Activated naive CD4-positive, alpha-beta T cell treated with anti-CD3 and anti-CD28 coated beads for 36 hours (primary cell): ENCODE measurements around the gene PADI3. TPM values are rescaled to one million over a fixed set of nuclear protein-coding genes. Genes with fewer than 3 reads are reported as not detected.

Experiments
- CTCF ChIA-PET: fragments of 350-600 bp; sonication (Branson Sonifier 250); formaldehyde crosslinking; loops from one replicate; lab custom pipeline; 2021; ENCODE audit warnings: antibody characterized with exemption; lab: Charles Lee
- DNase-seq: peaks from one replicate; pipeline ENCODE4 v3.0.0-alpha.2; 2020
- H3K27ac Mint-ChIP-seq: one replicate; pipeline ENCODE4 v1.8.0; 2021; ENCODE audit warnings: mild to moderate bottlenecking, mixed read lengths
- H3K27me3 Mint-ChIP-seq: one replicate; pipeline ENCODE4 v1.8.0; 2021; ENCODE audit warnings: low read depth, mixed read lengths
- H3K36me3 Mint-ChIP-seq: one replicate; pipeline ENCODE4 v1.8.0; 2021; ENCODE audit warnings: low read depth, mixed read lengths
- H3K4me1 Mint-ChIP-seq: one replicate; pipeline ENCODE4 v1.8.0; 2021; ENCODE audit warnings: low read depth, mixed read lengths
- H3K4me3 Mint-ChIP-seq: one replicate; pipeline ENCODE4 v1.8.0; 2021; ENCODE audit warnings: mild to moderate bottlenecking, moderate library complexity, mixed read lengths
- H3K9me3 Mint-ChIP-seq: one replicate; pipeline ENCODE4 v1.8.0; 2021; ENCODE audit warnings: mixed read lengths
- intact Hi-C: fragments of 100-400 bp; cut with micrococcal nuclease; formaldehyde crosslinking; loops from one replicate; pipeline ENCODE4 v1.15.1; 2023
- total RNA-seq, 2 experiments: library from RNA; stranded (reverse); gene quantifications; one replicate each; pipeline ENCODE4 v1.2.3, GENCODE V29; 2021

The PADI3 gene
- total RNA-seq, 2 experiments from 2014 or later = not detected

DNA sequence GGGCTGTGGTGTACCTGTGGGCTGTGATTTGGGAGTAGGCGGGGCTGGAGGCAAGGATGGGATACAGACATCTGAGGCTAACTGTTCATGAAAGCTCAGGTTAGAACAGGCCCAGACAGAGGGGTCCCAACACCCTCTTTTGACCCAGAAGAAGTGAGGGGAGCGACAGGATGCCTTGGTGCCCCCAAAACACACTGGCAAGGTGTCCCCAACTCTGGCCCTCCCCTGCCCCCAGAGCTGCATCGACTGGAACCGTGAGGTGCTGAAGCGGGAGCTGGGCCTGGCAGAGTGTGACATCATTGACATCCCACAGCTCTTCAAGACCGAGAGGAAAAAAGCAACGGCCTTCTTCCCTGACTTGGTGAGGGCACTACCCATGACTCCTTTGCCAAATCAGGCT, 31.5 kb downstream of the PADI3 start:
- Mint-ChIP-seq H3K27ac (no peak overlapping the region), H3K36me3 (no peaks in the 10 kb centered on the region), H3K27me3 (no peaks in the 10 kb centered on the region), H3K9me3 (no peaks in the 10 kb centered on the region), H3K4me3 (no peak overlapping the region), H3K4me1 (peaks cover 2% of the 10 kb centered on the region)
- intact Hi-C loops = no loop called here
- CTCF ChIA-PET = interaction anchor here (0.6 kb wide), 1 partner anchor 155 kb away, joined by 4 read pairs; no protein-coding TSS in a partner anchor
- DNase-seq = no peak

DNA sequence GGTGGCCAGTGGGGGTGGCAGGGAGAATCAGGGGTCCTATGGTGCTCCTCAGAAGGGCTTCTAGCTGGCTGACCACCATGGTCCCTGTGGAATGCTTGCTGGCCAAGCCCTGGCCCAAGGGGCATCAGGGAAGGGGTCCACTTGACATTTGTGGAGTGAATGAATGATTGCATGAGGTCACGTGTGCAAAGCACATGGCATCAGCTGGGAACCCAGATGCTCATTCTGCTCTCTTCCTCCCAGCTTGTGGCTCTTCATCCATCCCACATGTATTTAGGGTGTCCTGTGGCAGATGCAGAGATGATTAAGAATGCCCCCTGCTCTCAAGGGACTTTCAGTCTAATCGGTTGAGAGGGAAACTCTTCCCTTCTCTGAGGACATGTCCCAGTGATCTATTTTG, 32.0 kb downstream of the PADI3 start:
- CTCF ChIA-PET = interaction anchor here (0.6 kb wide), 1 partner anchor 32 kb away, joined by 5 read pairs; no protein-coding TSS in a partner anchor
- no peak overlapping the region for H3K27ac Mint-ChIP-seq
- peaks cover 2% of the 10 kb centered on the region for H3K4me1 Mint-ChIP-seq
- no peaks in the 10 kb centered on the region for H3K9me3 Mint-ChIP-seq
- H3K27me3 Mint-ChIP-seq = no peaks in the 10 kb centered on the region
- no peaks in the 10 kb centered on the region for H3K36me3 Mint-ChIP-seq
- no peak overlapping the region for H3K4me3 Mint-ChIP-seq
- no peak for DNase-seq
- intact Hi-C loops = no loop called here

DNA sequence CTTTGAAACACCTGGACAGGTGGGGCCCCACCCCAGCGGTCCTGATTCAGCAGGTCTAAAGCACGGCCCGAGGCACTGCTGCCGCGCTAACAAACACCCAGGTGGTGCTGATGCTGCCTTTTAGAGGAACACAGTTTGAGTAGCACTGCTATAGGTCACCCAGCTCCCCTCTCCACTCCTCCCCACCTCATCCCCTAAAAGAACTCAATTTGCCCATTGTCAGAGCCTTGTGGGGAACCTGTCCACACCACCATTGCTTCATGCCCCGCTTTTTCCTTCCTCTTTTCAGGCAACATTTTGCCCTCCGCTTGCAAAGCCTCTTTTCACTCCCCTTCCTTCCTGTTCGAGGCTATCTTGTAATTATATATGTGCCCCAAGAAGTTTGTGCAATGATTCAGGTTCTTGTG, 32.9 kb downstream of the PADI3 start:
- Mint-ChIP-seq H3K4me3 (no peak overlapping the region), H3K27ac (no peak overlapping the region), H3K9me3 (no peaks in the 10 kb centered on the region), H3K27me3 (no peaks in the 10 kb centered on the region), H3K36me3 (no peaks in the 10 kb centered on the region), H3K4me1 (peaks cover 2% of the 10 kb centered on the region)
- CTCF ChIA-PET = no interaction called here
- no peak for DNase-seq
- intact Hi-C loops = no loop called here

DNA sequence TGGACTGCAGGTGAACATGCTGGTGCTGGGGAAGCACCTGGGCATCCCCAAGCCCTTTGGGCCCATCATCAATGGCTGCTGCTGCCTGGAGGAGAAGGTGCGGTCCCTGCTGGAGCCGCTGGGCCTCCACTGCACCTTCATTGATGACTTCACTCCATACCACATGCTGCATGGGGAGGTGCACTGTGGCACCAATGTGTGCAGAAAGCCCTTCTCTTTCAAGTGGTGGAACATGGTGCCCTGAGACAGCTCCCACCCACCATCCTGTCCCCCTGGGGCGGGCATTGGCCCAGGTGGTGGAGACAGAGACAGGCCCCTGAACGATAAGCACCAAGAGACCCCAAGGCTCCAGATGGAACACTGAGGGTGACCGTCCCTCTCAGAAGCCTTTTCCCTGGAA, 33.9 kb downstream of the PADI3 start:
- no peak for DNase-seq
- no peaks in the 10 kb centered on the region for H3K36me3 Mint-ChIP-seq
- no peak overlapping the region for H3K4me3 Mint-ChIP-seq
- no peaks in the 10 kb centered on the region for H3K9me3 Mint-ChIP-seq
- H3K27me3 Mint-ChIP-seq = no peaks in the 10 kb centered on the region
- peaks cover 2% of the 10 kb centered on the region for H3K4me1 Mint-ChIP-seq
- CTCF ChIA-PET = no interaction called here
- H3K27ac Mint-ChIP-seq = no peak overlapping the region
- intact Hi-C loops = no loop called here

DNA sequence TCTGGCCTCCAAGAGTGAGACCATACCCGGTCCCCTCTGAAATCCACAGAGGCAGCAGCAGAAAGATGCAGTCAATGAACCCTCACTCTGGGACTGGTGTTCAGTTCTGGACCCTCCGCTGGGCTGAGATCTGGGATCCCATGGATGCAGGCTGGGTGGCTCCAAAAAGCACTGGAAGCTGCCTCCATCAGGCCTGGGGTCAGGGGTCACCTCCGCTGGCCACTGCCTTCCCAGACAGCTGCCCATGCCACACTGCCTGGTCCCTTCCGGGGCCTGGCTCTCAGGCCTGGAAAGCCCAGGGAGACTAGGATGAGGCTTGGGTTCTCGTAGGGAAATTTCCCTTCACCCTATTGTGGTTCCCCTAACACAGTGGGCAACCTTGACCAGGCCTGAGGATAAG, 37.7 kb downstream of the PADI3 start:
- Mint-ChIP-seq H3K4me3 (no peak overlapping the region), H3K27ac (no peak overlapping the region), H3K27me3 (peaks cover 3% of the 10 kb centered on the region), H3K36me3 (no peaks in the 10 kb centered on the region), H3K4me1 (peaks cover 2% of the 10 kb centered on the region), H3K9me3 (no peaks in the 10 kb centered on the region)
- intact Hi-C loops = no loop called here
- CTCF ChIA-PET = no interaction called here
- no peak for DNase-seq

DNA sequence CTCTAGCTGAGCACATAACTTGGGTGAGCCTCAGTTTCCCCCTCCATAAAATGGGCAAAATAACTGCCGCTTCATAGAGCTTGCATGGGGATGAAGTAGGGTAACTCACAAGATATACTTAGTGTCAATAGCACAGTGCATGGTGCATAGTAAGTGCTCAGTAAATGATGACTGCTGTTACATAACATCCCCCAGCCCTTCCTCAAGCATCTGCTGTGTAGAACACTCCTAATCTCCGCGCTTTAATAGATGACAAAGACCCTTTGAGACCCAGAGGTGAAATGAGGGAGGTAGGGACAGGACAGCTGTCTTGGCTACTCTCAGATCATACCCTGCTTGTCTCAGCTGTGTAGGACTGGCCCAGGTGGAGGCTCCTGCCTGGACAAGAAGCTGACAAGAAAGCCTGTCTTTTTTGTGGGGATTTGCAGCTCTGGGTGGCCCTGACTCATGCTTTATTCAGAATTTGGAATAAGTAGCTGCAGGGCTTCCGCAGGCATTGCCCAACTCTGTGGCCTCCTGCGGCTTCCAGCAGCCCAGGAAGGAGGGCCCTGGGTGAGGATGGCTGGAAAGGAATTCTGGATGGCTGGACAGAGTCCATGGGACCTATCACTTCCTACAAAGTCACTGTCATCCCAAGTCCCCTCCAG, 38.4 kb downstream of the PADI3 start:
- Mint-ChIP-seq H3K36me3 (no peaks in the 10 kb centered on the region), H3K4me1 (no peaks in the 10 kb centered on the region), H3K4me3 (no peak overlapping the region), H3K27me3 (peaks cover 3% of the 10 kb centered on the region), H3K9me3 (no peaks in the 10 kb centered on the region), H3K27ac (no peak overlapping the region)
- CTCF ChIA-PET = no interaction called here
- intact Hi-C loops = no loop called here
- no peak for DNase-seq

DNA sequence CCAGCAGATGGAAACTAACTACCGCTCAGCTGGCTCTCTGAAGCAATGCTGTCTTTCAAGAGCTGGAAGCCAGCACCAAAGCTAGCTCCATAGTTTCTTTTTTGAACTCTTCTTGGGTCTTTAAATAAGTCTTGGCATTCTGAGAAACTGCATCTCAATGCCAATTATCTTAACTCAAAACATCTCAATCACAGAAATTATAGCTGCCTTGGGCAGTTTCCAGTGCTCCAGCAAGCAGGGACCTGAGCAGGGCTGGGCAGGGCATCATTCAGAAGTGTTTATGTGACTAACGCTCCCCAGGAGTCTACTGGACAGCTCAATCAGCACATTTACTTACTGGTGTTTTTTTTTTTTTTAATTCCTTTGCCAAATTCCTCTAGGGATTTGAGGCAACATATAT, 40.8 kb downstream of the PADI3 start:
- Mint-ChIP-seq H3K4me3 (no peak overlapping the region), H3K9me3 (no peaks in the 10 kb centered on the region), H3K27ac (no peak overlapping the region), H3K4me1 (no peaks in the 10 kb centered on the region), H3K36me3 (no peaks in the 10 kb centered on the region), H3K27me3 (peaks cover 9% of the 10 kb centered on the region)
- CTCF ChIA-PET = no interaction called here
- intact Hi-C loops = no loop called here
- no peak for DNase-seq

DNA sequence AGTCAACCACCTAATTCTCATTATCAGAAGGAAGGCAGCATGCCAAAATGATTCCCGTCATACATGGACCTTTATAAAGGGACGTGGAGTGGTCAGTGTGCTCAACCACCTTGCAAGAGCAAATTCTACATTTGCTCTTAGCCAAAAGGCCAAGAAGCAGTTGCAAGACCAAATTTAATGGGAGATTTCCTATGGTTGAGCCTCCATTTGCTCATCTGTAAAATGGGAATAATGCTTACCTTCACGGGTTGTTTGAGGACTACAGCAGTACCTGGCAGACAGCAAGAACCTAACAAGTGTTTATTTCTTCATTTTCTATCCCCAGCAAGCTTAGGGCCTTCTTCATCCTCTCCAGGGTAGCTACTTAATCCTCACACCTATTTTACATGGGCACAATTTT, 41.7 kb downstream of the PADI3 start:
- DNase-seq = no peak
- Mint-ChIP-seq H3K9me3 (no peaks in the 10 kb centered on the region), H3K36me3 (no peaks in the 10 kb centered on the region), H3K27ac (no peak overlapping the region), H3K27me3 (peaks cover 9% of the 10 kb centered on the region), H3K4me1 (no peaks in the 10 kb centered on the region), H3K4me3 (no peak overlapping the region)
- CTCF ChIA-PET = interaction anchor here (0.7 to 1.1 kb wide), 2 partner anchors 17 to 928 kb away, joined by 3 to 4 read pairs; no protein-coding TSS in a partner anchor
- intact Hi-C loops = no loop called here

DNA sequence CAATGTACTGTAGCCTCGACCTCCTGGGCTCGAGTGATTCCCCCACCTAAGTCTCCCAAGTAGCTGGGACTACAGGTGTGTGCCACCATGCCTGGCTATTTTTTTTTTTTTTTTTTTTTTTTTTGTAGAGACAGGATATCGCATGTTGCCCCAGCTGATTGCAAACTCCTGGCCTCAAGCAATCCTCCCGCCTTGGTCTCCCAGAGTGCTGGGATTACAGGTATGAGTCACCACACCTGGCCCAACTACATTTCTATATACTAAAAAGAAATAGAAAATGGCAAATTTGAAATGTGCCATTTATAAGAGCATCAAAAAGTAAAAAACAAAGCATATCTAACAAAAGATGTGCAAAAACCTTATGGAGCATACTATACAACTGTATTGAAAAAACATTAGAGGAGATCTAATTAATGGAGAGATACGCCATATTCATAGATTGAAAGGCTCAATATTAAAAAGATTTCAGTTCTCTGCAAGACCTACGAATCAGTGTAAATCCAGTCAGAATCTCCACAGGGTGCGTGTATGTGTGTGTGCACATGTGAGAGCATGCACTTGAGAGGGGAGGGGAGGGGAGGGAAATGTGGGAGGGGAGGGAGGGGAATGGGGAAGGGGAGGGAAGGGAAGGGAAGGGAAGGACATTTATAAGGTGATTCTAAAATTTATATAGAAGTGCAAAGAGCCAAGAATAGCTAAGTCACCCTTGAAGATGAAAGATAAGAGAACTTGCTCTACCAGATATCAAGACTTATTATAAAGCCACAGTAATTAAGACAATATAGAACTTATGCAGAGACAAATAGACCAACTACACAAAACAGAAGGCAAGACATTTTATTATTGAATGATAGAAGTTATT, 43.6 kb downstream of the PADI3 start:
- H3K36me3 Mint-ChIP-seq = no peaks in the 10 kb centered on the region
- H3K27ac Mint-ChIP-seq = no peak overlapping the region
- no peaks in the 10 kb centered on the region for H3K4me1 Mint-ChIP-seq
- no peaks in the 10 kb centered on the region for H3K9me3 Mint-ChIP-seq
- H3K27me3 Mint-ChIP-seq = peaks cover 9% of the 10 kb centered on the region
- no peak for DNase-seq
- CTCF ChIA-PET = no interaction called here
- intact Hi-C loops = no loop called here
- no peak overlapping the region for H3K4me3 Mint-ChIP-seq

DNA sequence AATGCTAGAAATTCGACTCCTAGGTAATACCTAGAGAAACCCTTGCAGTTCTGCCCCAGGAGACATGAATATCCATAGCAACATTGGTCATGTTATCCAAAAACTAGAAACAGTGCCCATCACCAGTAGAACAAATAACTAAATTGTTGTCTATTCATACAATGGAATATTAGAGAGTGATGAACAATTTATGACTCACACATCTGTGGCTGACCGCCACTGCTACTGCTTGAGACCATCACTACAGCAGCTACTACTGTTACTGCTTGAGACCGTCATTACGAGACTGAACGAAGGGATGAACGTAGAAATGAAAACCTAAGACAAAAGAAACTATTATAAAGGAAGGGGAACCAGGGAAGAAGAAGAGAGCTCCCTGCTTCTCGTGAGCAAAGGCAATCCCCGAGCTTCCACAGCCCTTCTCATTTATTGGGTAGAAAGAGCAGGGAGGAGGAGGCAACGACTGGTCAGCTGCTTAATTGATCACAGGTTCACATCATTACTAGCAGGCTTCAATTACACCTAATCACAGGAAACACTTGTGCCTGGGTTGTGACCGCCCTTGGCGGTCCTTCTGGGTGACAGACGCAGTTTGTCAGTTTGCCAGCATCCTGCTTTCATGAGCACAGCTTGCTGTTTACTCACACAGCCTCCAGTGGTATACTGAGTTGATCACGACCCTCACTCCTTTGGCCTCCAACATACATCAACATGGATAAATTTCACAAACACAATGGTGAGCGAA, 45.0 kb downstream of the PADI3 start:
- CTCF ChIA-PET = no interaction called here
- H3K27ac Mint-ChIP-seq = no peak overlapping the region
- peaks cover 9% of the 10 kb centered on the region for H3K27me3 Mint-ChIP-seq
- H3K9me3 Mint-ChIP-seq = no peaks in the 10 kb centered on the region
- no peak overlapping the region for H3K4me3 Mint-ChIP-seq
- DNase-seq = no peak
- no peaks in the 10 kb centered on the region for H3K4me1 Mint-ChIP-seq
- intact Hi-C loops = no loop called here
- H3K36me3 Mint-ChIP-seq = no peaks in the 10 kb centered on the region

DNA sequence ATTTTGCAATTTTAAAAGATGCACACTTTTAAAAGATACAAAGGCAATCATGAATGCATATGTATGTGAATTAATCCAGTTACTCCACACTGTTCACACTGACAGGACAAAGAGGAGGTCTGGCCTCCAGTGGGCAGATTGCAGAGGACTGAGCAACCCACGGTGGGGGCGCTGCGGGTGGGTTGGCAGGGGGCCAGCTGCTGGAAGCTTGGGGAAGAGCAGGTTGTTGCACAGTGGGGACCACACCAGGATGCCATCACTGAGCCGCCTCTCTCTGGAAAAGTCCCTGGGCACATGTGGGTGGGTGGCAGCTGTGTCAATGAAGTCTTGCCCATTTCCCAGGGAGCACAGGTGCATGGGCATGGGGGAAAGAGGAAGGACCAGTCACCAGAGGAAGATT, 46.4 kb downstream of the PADI3 start:
- peaks cover 6% of the 10 kb centered on the region for H3K27me3 Mint-ChIP-seq
- H3K4me3 Mint-ChIP-seq = no peak overlapping the region
- CTCF ChIA-PET = no interaction called here
- no peaks in the 10 kb centered on the region for H3K9me3 Mint-ChIP-seq
- no peaks in the 10 kb centered on the region for H3K36me3 Mint-ChIP-seq
- no peak overlapping the region for H3K27ac Mint-ChIP-seq
- H3K4me1 Mint-ChIP-seq = no peaks in the 10 kb centered on the region
- no peak for DNase-seq
- intact Hi-C loops = no loop called here

DNA sequence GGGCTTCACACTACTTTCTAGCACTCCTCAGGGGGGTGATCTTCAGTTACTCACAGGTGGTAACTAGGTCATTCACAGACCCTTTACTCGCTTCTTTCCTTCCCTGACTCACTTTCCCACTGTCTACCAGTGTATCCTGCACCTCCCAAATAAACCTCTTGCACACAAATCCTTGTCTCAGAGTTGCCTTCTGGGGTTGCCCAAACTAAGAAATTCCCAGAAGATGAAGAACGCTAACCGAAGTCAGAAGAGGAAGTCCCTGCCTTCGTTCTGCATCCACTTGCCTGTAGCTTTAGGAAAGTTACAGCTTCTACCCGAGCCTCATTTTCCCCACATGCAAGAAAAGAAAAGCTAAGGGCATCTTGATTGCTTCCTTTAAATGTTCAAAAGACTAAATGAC, 47.2 kb downstream of the PADI3 start:
- H3K9me3 Mint-ChIP-seq = no peaks in the 10 kb centered on the region
- no peak for DNase-seq
- no peaks in the 10 kb centered on the region for H3K4me1 Mint-ChIP-seq
- CTCF ChIA-PET = no interaction called here
- no peak overlapping the region for H3K4me3 Mint-ChIP-seq
- H3K27ac Mint-ChIP-seq = no peak overlapping the region
- H3K36me3 Mint-ChIP-seq = no peaks in the 10 kb centered on the region
- intact Hi-C loops = no loop called here
- H3K27me3 Mint-ChIP-seq = peaks cover 6% of the 10 kb centered on the region
